OCI-LY3 (cell line): ENCODE measurements around the gene PLIN1.

Source experiments
- H2AFZ ChIP-seq: fragments of 200-600, 300-600 bp; shearing (Covaris generic); 2 replicates; pipeline ENCODE4 v1.6.0; 2014; ENCODE audit warnings: antibody characterized with exemption, low read depth, low read length
- H3K27ac ChIP-seq: fragments of 200-600, 300-600 bp; sonication (generic); 2 replicates; pipeline ENCODE4 v1.5.1; 2014; ENCODE audit warnings: mild to moderate bottlenecking, low read length, moderate library complexity, mixed read lengths
- H3K27me3 ChIP-seq: fragments of 200-600, 300-600 bp; sonication (generic); 2 replicates; pipeline ENCODE4 v1.6.1; 2014; ENCODE audit warnings: low read depth, low read length, mixed read lengths
- H3K36me3 ChIP-seq: fragments of 200-600, 300-600 bp; sonication (generic); replicated peaks from 2 replicates; pipeline ENCODE3; 2014; ENCODE audit warnings: low read depth, low read length, mixed read lengths
- H3K4me1 ChIP-seq: fragments of 300-600, 200-600 bp; sonication (generic); 2 replicates; pipeline ENCODE4 v1.6.1; 2014; ENCODE audit warnings: low read length, mixed read lengths
- H3K4me2 ChIP-seq: fragments of 200-600, 300-600 bp; sonication (generic); 2 replicates; pipeline ENCODE4 v1.6.1; 2014; ENCODE audit warnings: low read length, mixed read lengths
- H3K4me3 ChIP-seq: fragments of 300-600, 200-600 bp; sonication (generic); 2 replicates; pipeline ENCODE4 v1.5.1; 2014; ENCODE audit warnings: antibody characterized with exemption, mild to moderate bottlenecking, low read length, moderate library complexity
- H3K79me2 ChIP-seq: fragments of 300-600, 200-600 bp; shearing (Covaris generic); 2 replicates; pipeline ENCODE4 v1.6.1; 2014; ENCODE audit warnings: mild to moderate bottlenecking, low read length, mixed read lengths
- H3K9ac ChIP-seq: fragments of 300-600, 200-600 bp; shearing (Covaris generic); 2 replicates; pipeline ENCODE4 v1.6.0; 2014; ENCODE audit warnings: mild to moderate bottlenecking, low read length, moderate library complexity
- H3K9me3 ChIP-seq: fragments of 200-600, 300-600 bp; shearing (Covaris generic); 2 replicates; pipeline ENCODE4 v1.6.1; 2014; ENCODE audit warnings: low read length, mixed read lengths; ENCODE audit not compliant: insufficient read depth
- H4K20me1 ChIP-seq: fragments of 200-600, 300-600 bp; sonication (generic); 2 replicates; pipeline ENCODE4 v1.6.1; 2016; ENCODE audit warnings: low read length, mixed read lengths; ENCODE audit not compliant: insufficient read depth
- EZH2phosphoT487 ChIP-seq: fragments of 200-600 bp; shearing (Covaris generic); IDR thresholded peaks from 2 replicates; pipeline ENCODE4 v1.6.1; 2018; ENCODE audit warnings: antibody characterized with exemption, mixed run types, low read depth
- TF ChIP-seq, protein P1 (sequence below): fragments of 200-600, 300-600 bp; sonication (generic); IDR thresholded peaks from 2 replicates; pipeline ENCODE4 v1.5.1; 2014; ENCODE audit warnings: antibody characterized with exemption, low read length, low read depth

The PLIN1 gene

DNA sequence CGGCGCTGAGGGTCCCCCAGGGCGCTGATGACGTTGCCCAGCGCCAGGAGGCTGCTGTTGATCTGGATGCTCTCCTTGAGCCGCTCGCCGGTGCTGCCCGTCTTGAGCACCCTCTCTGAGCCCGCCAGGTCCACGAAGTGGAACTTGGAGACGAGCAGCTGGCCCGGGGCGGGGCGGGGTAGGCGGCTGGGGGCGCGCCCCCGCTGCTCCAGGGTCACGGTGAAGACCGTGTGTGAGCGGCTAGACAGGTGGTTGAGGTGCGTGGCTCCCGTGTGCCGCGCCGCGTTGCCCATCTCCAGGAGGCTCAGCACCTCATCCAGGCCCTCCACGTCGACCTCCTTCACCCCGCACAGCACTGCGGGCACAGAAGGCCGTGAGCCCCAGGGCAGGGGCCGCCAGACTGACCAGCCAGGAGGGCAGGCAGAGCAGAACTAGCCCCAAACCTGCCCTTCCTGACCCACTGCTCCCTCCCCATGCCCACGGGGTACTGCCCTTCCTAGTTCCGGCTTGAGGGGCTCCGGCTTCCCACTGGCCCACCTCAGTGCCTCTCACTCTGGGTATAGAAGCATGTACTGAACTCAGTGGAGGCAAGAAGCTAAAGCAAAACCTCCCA lies 30.0 kb downstream of the PLIN1 start:
- Histone ChIP-seq H3K27me3 (no peaks in the 10 kb centered on the region), H3K27ac (no peak overlapping the region), H3K4me1 (0 out of 2 replicates have a peak, but pooled peaks cover under 1% of the 10 kb centered on the region), H3K79me2 (no peaks in the 10 kb centered on the region), H3K9ac (no peak overlapping the region), H3K36me3 (peaks cover 15% of the 10 kb centered on the region), H3K4me3 (no peak overlapping the region), H4K20me1 (no peaks in the 10 kb centered on the region), H3K9me3 (no peaks in the 10 kb centered on the region), H3K4me2 (no peak overlapping the region), H2AFZ (no peak overlapping the region)
- no peak for TF ChIP-seq EZH2phosphoT487
- TF ChIP-seq, protein P1, sequence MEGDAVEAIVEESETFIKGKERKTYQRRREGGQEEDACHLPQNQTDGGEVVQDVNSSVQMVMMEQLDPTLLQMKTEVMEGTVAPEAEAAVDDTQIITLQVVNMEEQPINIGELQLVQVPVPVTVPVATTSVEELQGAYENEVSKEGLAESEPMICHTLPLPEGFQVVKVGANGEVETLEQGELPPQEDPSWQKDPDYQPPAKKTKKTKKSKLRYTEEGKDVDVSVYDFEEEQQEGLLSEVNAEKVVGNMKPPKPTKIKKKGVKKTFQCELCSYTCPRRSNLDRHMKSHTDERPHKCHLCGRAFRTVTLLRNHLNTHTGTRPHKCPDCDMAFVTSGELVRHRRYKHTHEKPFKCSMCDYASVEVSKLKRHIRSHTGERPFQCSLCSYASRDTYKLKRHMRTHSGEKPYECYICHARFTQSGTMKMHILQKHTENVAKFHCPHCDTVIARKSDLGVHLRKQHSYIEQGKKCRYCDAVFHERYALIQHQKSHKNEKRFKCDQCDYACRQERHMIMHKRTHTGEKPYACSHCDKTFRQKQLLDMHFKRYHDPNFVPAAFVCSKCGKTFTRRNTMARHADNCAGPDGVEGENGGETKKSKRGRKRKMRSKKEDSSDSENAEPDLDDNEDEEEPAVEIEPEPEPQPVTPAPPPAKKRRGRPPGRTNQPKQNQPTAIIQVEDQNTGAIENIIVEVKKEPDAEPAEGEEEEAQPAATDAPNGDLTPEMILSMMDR: no peak

GRCh38 chr15:89648106-89649012 lies 30.8 kb downstream of the PLIN1 start:
- Histone ChIP-seq H3K4me2 (no peak overlapping the region), H3K4me3 (no peak overlapping the region), H3K79me2 (no peaks in the 10 kb centered on the region), H4K20me1 (no peaks in the 10 kb centered on the region), H3K27ac (no peak overlapping the region), H3K9me3 (no peaks in the 10 kb centered on the region), H3K9ac (no peak overlapping the region), H2AFZ (no peak overlapping the region), H3K27me3 (no peaks in the 10 kb centered on the region), H3K36me3 (peaks cover 15% of the 10 kb centered on the region), H3K4me1 (no peaks in the 10 kb centered on the region)
- TF ChIP-seq, protein P1: no peak
- no peak for TF ChIP-seq EZH2phosphoT487

DNA sequence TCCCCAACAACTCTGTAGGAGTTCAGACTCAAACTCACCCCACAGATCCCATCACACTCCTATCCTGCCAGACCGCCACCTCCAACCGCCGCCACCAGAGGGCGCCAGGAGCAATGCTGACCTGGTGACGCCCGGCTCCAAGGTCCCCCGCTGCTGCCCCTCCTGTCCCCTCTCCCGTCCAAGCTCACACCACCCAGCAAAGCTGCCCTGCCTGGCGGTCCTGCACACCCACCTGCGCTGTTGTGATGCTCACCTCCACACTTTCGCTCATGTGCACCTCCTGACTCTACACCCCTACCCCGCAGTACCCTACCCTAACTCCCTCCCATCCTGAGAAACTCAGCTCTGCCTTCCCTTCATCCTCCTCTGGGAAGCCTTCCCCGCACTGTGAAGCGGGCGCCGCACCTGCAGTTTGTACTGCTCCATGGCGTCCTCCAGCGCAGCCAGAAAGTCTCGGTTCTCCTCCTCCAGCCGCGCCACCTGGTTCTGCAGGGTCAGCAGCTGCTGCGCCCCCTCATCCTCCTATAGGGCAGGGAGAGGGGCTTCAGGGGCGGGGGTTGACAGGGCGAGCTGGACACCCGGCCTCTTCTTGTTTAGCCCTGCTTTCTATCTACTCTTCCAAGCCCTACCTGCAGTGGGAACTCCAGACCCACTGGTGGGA lies 31.8 kb downstream of the PLIN1 start:
- Histone ChIP-seq H3K79me2 (no peaks in the 10 kb centered on the region), H3K4me2 (no peak overlapping the region), H2AFZ (no peak overlapping the region), H3K27me3 (no peaks in the 10 kb centered on the region), H3K9ac (no peak overlapping the region), H4K20me1 (no peaks in the 10 kb centered on the region), H3K9me3 (no peaks in the 10 kb centered on the region), H3K4me1 (no peaks in the 10 kb centered on the region), H3K27ac (no peak overlapping the region), H3K4me3 (no peak overlapping the region), H3K36me3 (peaks cover 15% of the 10 kb centered on the region)
- no peak for TF ChIP-seq EZH2phosphoT487
- TF ChIP-seq, protein P1: peak; percentile 70

GRCh38 chr15:89646416-89647141 lies 32.6 kb downstream of the PLIN1 start:
- no peak overlapping the region for H2AFZ ChIP-seq
- no peaks in the 10 kb centered on the region for H3K4me1 ChIP-seq
- no peak overlapping the region for H3K27ac ChIP-seq
- H4K20me1 ChIP-seq: no peaks in the 10 kb centered on the region
- no peaks in the 10 kb centered on the region for H3K27me3 ChIP-seq
- H3K9ac ChIP-seq: no peak overlapping the region
- H3K79me2 ChIP-seq: no peaks in the 10 kb centered on the region
- TF ChIP-seq EZH2phosphoT487: no peak
- TF ChIP-seq, protein P1: no peak
- no peak overlapping the region for H3K4me3 ChIP-seq
- no peak overlapping the region for H3K4me2 ChIP-seq
- no peaks in the 10 kb centered on the region for H3K9me3 ChIP-seq
- H3K36me3 ChIP-seq: peaks cover 16% of the 10 kb centered on the region
